ENCODE measurements around the gene CA14. TPM values are rescaled to one million over a fixed set of nuclear protein-coding genes. Genes with fewer than 3 reads are reported as not detected.
"Not testable (repeated sequence)": the region's sequence is repeated elsewhere in the genome, so short reads cannot be mapped to it uniquely, and the experiment has no call there.

CA14 gene
- polyA plus RNA-seq, 1 of the 3 experiments (the other 2 are of a cell fraction), result 0.08 TPM

DNA sequence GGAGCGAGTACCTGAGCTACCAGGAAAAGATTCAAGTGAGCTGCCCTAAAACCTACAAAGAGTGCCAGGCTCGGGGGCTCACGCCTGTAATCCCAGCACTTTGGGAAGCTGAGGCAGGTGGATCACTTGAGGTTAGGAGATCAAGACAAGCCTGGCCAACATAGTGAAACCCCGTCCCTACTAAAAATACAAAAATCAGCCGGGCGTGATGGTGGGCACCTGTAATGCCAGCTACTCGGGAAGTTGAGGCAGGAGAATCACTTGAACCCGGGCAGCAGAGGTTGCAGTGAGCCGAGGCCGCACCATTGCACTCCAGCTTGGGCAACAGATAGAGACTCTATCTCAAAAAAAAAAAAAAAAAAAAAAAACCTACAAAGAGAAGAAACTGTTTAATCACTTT lies 24.7 kb upstream of the CA14 start:
- H3K9me2 ChIP-seq, result not testable (repeated sequence)

DNA sequence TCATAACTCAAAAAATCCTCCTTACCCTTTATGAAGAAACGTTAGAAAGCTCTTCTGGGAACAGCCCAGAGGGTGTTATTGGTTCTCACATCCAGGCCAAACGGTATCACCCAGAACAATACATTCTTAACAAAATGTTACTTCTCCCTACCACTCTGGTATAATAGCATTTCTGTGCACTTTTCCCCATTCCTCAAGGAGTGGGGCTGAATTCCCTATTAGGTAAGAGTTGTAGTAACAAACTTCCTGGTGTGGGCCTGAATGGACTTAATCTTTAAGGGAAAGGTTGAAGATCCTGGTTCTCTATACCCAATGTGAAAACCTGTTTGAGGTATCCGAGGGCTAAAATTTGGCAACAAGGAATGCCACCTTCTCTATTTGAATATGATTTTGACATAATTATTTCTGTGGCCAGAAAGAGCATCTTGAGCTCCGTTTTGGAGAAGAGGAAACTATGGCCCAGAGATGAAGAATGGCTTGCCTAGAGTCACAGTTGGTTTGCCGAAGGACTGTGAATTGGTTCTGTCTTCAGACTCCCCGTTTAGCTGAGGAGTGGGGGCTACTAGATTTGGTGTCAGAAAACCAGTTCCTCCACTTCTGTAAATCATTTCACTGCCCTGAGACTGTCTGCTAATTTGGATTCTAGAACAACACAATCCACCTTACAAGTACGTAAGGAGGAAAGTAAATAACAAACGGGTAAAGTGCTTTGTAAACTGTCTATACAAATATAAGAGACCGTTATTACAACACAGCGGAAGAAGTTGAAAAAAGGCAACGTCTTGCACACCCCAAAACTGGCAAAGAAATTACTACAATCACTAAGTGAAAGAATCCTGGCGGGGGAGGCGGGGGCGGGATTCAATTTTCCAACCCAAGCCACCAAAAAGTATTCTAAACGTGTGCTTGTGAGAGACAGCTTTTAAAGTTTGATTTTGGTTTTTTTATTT lies 23.9 kb upstream of the CA14 start:
- H3K79me2 ChIP-seq (ENCODE audit: insufficient read depth), result peaks cover 68% of the 10 kb centered on the region
- peak overlapping the region; percentile 81 to 91; a peak in 3 of 4 replicates for H3K27ac ChIP-seq (ENCODE audit: low read depth in 2 of 2, low read length in 1 of 2)
- DNase-seq, result no peak
- peaks cover 0 to 5% of the 10 kb centered on the region in 2 experiments; a peak in 2 of 4 replicates for H3K4me1 ChIP-seq (ENCODE audit: control insufficient read depth in 1 of 2, insufficient read depth in 2 of 2, low read depth in 1 of 2, low read length in 1 of 2)
- peak overlapping the region; percentile 88 for H3K9ac ChIP-seq
- peaks cover 4 to 23% of the 10 kb centered on the region in 2 experiments for H3K36me3 ChIP-seq (replicated peaks in 1 of 2; ENCODE audit: control insufficient read depth in 1 of 2, insufficient read depth in 2 of 2, low read length in 1 of 2)
- H3K4me2 ChIP-seq, result peak overlapping the region; percentile 92
- H3K4me3 ChIP-seq (ENCODE audit: low read depth in 2 of 2, low read length in 1 of 2), result peak overlapping the region; percentile 69 to 78
- H2AFZ ChIP-seq (ENCODE audit: low read depth), result peak overlapping the region; percentile 33
- TF ChIP-seq SMC3 (IDR thresholded peaks at IDR 0.05; ENCODE audit: low read depth, low read length), result no peak
- TF ChIP-seq, protein P1, sequence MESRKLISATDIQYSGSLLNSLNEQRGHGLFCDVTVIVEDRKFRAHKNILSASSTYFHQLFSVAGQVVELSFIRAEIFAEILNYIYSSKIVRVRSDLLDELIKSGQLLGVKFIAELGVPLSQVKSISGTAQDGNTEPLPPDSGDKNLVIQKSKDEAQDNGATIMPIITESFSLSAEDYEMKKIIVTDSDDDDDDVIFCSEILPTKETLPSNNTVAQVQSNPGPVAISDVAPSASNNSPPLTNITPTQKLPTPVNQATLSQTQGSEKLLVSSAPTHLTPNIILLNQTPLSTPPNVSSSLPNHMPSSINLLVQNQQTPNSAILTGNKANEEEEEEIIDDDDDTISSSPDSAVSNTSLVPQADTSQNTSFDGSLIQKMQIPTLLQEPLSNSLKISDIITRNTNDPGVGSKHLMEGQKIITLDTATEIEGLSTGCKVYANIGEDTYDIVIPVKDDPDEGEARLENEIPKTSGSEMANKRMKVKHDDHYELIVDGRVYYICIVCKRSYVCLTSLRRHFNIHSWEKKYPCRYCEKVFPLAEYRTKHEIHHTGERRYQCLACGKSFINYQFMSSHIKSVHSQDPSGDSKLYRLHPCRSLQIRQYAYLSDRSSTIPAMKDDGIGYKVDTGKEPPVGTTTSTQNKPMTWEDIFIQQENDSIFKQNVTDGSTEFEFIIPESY (IDR thresholded peaks at IDR 0.05; ENCODE audit: borderline replicate concordance, low read depth), result no peak
- TF ChIP-seq RCOR1 (IDR thresholded peaks at IDR 0.05; ENCODE audit: low read length), result no peak
- no peaks in the 10 kb centered on the region for H4K20me1 ChIP-seq (ENCODE audit: insufficient read depth)
- POLR2A ChIA-PET, result interaction anchor here (0.7 kb wide), 2 partner anchors 18 to 346 kb away, joined by 3 to 4 read pairs; no protein-coding TSS in a partner anchor
- WGBS (ENCODE audit: low lambda C conversion rate), result 25% methylated on average over 15 of the region's 15 CpGs
- CTCF ChIA-PET, result interaction anchor here (0.9 to 2.4 kb wide), 4 partner anchors 13 to 22 kb away, joined by 3 to 8 read pairs (median 3); no protein-coding TSS in a partner anchor
- peaks cover 26% of the 10 kb centered on the region for H3F3A ChIP-seq (replicated peaks; ENCODE audit: insufficient read depth)
- no peaks in the 10 kb centered on the region for H3K9me2 ChIP-seq
- H3K27me3 ChIP-seq (ENCODE audit: insufficient read depth), result no peaks in the 10 kb centered on the region
- H3K9me3 ChIP-seq, result no peaks in the 10 kb centered on the region

More for the DNA sequence above, 24.7 kb upstream of the CA14 start:
- H3K4me3 ChIP-seq (ENCODE audit: low read depth in 2 of 2, low read length in 1 of 2); H3K4me1 ChIP-seq (ENCODE audit: control insufficient read depth in 1 of 2, insufficient read depth in 2 of 2, low read depth in 1 of 2, low read length in 1 of 2); H3K27me3 ChIP-seq (ENCODE audit: insufficient read depth); H3K4me2 ChIP-seq; H2AFZ ChIP-seq (ENCODE audit: low read depth); DNase-seq; H4K20me1 ChIP-seq (ENCODE audit: insufficient read depth); POLR2A ChIA-PET; H3K9ac ChIP-seq; H3K9me3 ChIP-seq: not testable (repeated sequence)
- peaks cover 74% of the 10 kb centered on the region for H3K79me2 ChIP-seq (ENCODE audit: insufficient read depth)
- 95% methylated on average over 10 of the region's 10 CpGs for WGBS (ENCODE audit: low lambda C conversion rate)
- CTCF ChIA-PET, result interaction anchor here (1.0 to 1.3 kb wide), 2 partner anchors 12 to 15 kb away, joined by 3 read pairs; no protein-coding TSS in a partner anchor
- H3K36me3 ChIP-seq (replicated peaks in 1 of 2; ENCODE audit: control insufficient read depth in 1 of 2, insufficient read depth in 2 of 2, low read length in 1 of 2), result peaks cover 7 to 30% of the 10 kb centered on the region in 2 experiments
- peaks cover 26% of the 10 kb centered on the region for H3F3A ChIP-seq (replicated peaks; ENCODE audit: insufficient read depth)
- H3K27ac ChIP-seq (ENCODE audit: low read depth in 2 of 2, low read length in 1 of 2), result peak overlapping the region in 1 of 2 experiments; percentile 81; a peak in 1 of 4 replicates

DNA sequence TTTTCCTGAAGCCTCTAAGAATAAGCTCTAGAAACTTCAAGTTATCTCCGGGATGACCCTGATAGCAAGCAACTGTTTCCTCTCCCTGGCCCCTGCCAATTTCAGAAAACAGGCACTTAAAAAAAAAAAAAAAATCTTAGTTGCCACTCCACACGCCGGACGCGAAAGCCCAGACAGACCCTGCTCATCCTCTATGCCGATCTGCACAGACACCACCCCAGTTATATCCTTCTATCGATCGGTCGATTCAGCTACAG lies 23.3 kb upstream of the CA14 start:
- CTCF ChIA-PET, result interaction anchor here (0.9 to 2.4 kb wide), 2 partner anchors 21 to 22 kb away, joined by 3 to 8 read pairs; no protein-coding TSS in a partner anchor
- POLR2A ChIA-PET, result interaction anchor here (0.7 kb wide), 2 partner anchors 19 to 347 kb away, joined by 3 to 4 read pairs; no protein-coding TSS in a partner anchor

More for the DNA sequence above, 23.3 kb upstream of the CA14 start:
- Histone ChIP-seq H2AFZ (ENCODE audit: low read depth) (peak overlapping the region; percentile 33), H3K79me2 (ENCODE audit: insufficient read depth) (peaks cover 67% of the 10 kb centered on the region), H3K4me1 (ENCODE audit: control insufficient read depth in 1 of 2, insufficient read depth in 2 of 2, low read depth in 1 of 2, low read length in 1 of 2) (peaks cover 0 to 5% of the 10 kb centered on the region in 2 experiments; a peak in 2 of 4 replicates), H3K27me3 (ENCODE audit: insufficient read depth) (no peaks in the 10 kb centered on the region), H3K4me3 (ENCODE audit: low read depth in 2 of 2, low read length in 1 of 2) (peak overlapping the region; percentile 69 to 78), H3K9me2 (no peaks in the 10 kb centered on the region), H3K4me2 (peak overlapping the region; percentile 92), H3K36me3 (replicated peaks in 1 of 2; ENCODE audit: control insufficient read depth in 1 of 2, insufficient read depth in 2 of 2, low read length in 1 of 2) (peaks cover 0 to 17% of the 10 kb centered on the region in 2 experiments), H3K27ac (ENCODE audit: low read depth in 2 of 2, low read length in 1 of 2) (peak overlapping the region; percentile 81 to 91), H3F3A (replicated peaks; ENCODE audit: insufficient read depth) (peaks cover 26% of the 10 kb centered on the region), H3K9me3 (no peaks in the 10 kb centered on the region), H4K20me1 (ENCODE audit: insufficient read depth) (no peaks in the 10 kb centered on the region), H3K9ac (peak overlapping the region; percentile 88)
- no peak for TF ChIP-seq ELF1 (IDR thresholded peaks at IDR 0.05)
- TF ChIP-seq JUND (IDR thresholded peaks at IDR 0.05), result no peak
- TF ChIP-seq, protein P2, sequence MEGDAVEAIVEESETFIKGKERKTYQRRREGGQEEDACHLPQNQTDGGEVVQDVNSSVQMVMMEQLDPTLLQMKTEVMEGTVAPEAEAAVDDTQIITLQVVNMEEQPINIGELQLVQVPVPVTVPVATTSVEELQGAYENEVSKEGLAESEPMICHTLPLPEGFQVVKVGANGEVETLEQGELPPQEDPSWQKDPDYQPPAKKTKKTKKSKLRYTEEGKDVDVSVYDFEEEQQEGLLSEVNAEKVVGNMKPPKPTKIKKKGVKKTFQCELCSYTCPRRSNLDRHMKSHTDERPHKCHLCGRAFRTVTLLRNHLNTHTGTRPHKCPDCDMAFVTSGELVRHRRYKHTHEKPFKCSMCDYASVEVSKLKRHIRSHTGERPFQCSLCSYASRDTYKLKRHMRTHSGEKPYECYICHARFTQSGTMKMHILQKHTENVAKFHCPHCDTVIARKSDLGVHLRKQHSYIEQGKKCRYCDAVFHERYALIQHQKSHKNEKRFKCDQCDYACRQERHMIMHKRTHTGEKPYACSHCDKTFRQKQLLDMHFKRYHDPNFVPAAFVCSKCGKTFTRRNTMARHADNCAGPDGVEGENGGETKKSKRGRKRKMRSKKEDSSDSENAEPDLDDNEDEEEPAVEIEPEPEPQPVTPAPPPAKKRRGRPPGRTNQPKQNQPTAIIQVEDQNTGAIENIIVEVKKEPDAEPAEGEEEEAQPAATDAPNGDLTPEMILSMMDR (IDR thresholded peaks at IDR 0.05), result no peak
- TF ChIP-seq, protein P3, sequence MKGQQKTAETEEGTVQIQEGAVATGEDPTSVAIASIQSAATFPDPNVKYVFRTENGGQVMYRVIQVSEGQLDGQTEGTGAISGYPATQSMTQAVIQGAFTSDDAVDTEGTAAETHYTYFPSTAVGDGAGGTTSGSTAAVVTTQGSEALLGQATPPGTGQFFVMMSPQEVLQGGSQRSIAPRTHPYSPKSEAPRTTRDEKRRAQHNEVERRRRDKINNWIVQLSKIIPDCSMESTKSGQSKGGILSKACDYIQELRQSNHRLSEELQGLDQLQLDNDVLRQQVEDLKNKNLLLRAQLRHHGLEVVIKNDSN (IDR thresholded peaks at IDR 0.05; ENCODE audit: borderline replicate concordance, low read depth), result no peak
- TF ChIP-seq, protein P4, sequence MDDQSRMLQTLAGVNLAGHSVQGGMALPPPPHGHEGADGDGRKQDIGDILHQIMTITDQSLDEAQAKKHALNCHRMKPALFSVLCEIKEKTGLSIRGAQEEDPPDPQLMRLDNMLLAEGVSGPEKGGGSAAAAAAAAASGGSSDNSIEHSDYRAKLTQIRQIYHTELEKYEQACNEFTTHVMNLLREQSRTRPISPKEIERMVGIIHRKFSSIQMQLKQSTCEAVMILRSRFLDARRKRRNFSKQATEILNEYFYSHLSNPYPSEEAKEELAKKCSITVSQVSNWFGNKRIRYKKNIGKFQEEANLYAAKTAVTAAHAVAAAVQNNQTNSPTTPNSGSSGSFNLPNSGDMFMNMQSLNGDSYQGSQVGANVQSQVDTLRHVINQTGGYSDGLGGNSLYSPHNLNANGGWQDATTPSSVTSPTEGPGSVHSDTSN (IDR thresholded peaks at IDR 0.05), result no peak
- no peak for TF ChIP-seq FOXM1 (IDR thresholded peaks at IDR 0.05; ENCODE audit: low read depth)
- no peak for TF ChIP-seq NFIC (IDR thresholded peaks at IDR 0.05; ENCODE audit: borderline replicate concordance)
- TF ChIP-seq SMC3 (IDR thresholded peaks at IDR 0.05; ENCODE audit: low read depth, low read length), result no peak
- TF ChIP-seq MEF2A (IDR thresholded peaks at IDR 0.05; ENCODE audit: borderline replicate concordance, low read depth), result no peak
- no peak for TF ChIP-seq MXI1 (IDR thresholded peaks at IDR 0.05; ENCODE audit: low read depth, low read length)
- TF ChIP-seq, protein P5, sequence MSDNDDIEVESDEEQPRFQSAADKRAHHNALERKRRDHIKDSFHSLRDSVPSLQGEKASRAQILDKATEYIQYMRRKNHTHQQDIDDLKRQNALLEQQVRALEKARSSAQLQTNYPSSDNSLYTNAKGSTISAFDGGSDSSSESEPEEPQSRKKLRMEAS (IDR thresholded peaks at IDR 0.05; ENCODE audit: low read depth), result no peak
- no peak for TF ChIP-seq RCOR1 (IDR thresholded peaks at IDR 0.05; ENCODE audit: low read length)
- 1% methylated on average over 9 of the region's 9 CpGs for WGBS (ENCODE audit: low lambda C conversion rate)
- DNase-seq, result no peak
